ENCODE results near the gene PKP4. TPM values are rescaled to one million over a fixed set of nuclear protein-coding genes. Genes with fewer than 3 reads are reported as not detected.

Gene PKP4
- total RNA-seq, 1 donor: 62.2 TPM

- no peak for DNase-seq (ENCODE audit: low read depth)
- TF ChIP-seq CTCF (IDR thresholded peaks at IDR 0.05; ENCODE audit: insufficient read depth, low read depth, low read length): no peak
- no peak overlapping the region for H3K4me3 ChIP-seq (ENCODE audit: low read depth, low read length)
Measured at GRCh38 chr2:158723181-158723838, 266.6 kb downstream of the PKP4 start.

GRCh38 chr2:158723921-158724802 is 267.4 kb downstream of the PKP4 start:
- peak; percentile 7 for DNase-seq (ENCODE audit: low read depth)
- peak; percentile 32 for TF ChIP-seq CTCF (IDR thresholded peaks at IDR 0.05; ENCODE audit: insufficient read depth, low read depth, low read length)
- no peak overlapping the region for H3K4me3 ChIP-seq (ENCODE audit: low read depth, low read length)

- TF ChIP-seq CTCF (IDR thresholded peaks at IDR 0.05; ENCODE audit: insufficient read depth, low read depth, low read length): no peak
- no peak overlapping the region for H3K4me3 ChIP-seq (ENCODE audit: low read depth, low read length)
- DNase-seq (ENCODE audit: low read depth): no peak
Measured at GRCh38 chr2:158724803-158725381, 268.1 kb downstream of the PKP4 start.

- DNase-seq (ENCODE audit: low read depth): no peak
- no peak for TF ChIP-seq CTCF (IDR thresholded peaks at IDR 0.05; ENCODE audit: insufficient read depth, low read depth, low read length)
- no peak overlapping the region for H3K4me3 ChIP-seq (ENCODE audit: low read depth, low read length)
Measured at GRCh38 chr2:158725441-158725891, 268.7 kb downstream of the PKP4 start.

- DNase-seq (ENCODE audit: low read depth): peak; percentile 3
- no peak for TF ChIP-seq CTCF (IDR thresholded peaks at IDR 0.05; ENCODE audit: insufficient read depth, low read depth, low read length)
Measured at GRCh38 chr2:158726911-158727592, 270.3 kb downstream of the PKP4 start.

GRCh38 chr2:158728422-158728821 is 271.7 kb downstream of the PKP4 start:
- no peak for DNase-seq (ENCODE audit: low read depth)
- no peak overlapping the region for H3K4me3 ChIP-seq (ENCODE audit: low read depth, low read length)
- no peak for TF ChIP-seq CTCF (IDR thresholded peaks at IDR 0.05; ENCODE audit: insufficient read depth, low read depth, low read length)

More at GRCh38 chr2:158726911-158727592, 270.3 kb downstream of the PKP4 start:
- no peak overlapping the region for H3K4me3 ChIP-seq (ENCODE audit: low read depth, low read length)

Data from fibroblast of villous mesenchyme (primary cell).